Gastrocnemius medialis (tissue), 4 donors: ENCODE measurements around the gene MIX23.

Experiments
- CTCF ChIP-seq, 5 experiments: fragments of 450-650 bp in 3 of 5; fragments of 200-600 bp in 2 of 5; sonication (generic) in 2 of 5; IDR thresholded peaks in 4 of 5; conservative IDR thresholded peaks in 1 of 5; 1 replicate in 4 of 5; 2 replicates in 1 of 5; pipeline ENCODE4 v1.5.1; 2016 to 2019; ENCODE audit warnings: antibody characterized with exemption in 5 of 5, mild to moderate bottlenecking in 3 of 5, moderate library complexity in 3 of 5
- POLR2A ChIP-seq, 2 donors: fragments of 450-650 bp; IDR thresholded peaks; one replicate each; pipeline ENCODE4 v1.6.1; 2017; ENCODE audit warnings: antibody characterized with exemption in 2 of 2, mild to moderate bottlenecking in 2 of 2, moderate library complexity in 2 of 2

GRCh38 chr3:122366379-122366749, 16.7 kb downstream of the MIX23 start:
- TF ChIP-seq CTCF (IDR thresholded peaks at IDR 0.05 in 4 of 5, conservative IDR thresholded peaks at IDR 0.05 in 1 of 5) (no peak), POLR2A (IDR thresholded peaks at IDR 0.05) (no peak)
